Endothelial cell of umbilical vein (primary cell): ENCODE results near the gene CD84. TPM values are rescaled to one million over a fixed set of nuclear protein-coding genes. Genes with fewer than 3 reads are reported as not detected.

Experiments used
- BruUV-seq: library from RNA; stranded (reverse); fragments of 400-500 nt; replicated peaks from 2 replicates; lab custom pipeline; 2021; lab: Mats Ljungman, UMichigan
- CTCF ChIA-PET: fragments of 300-600, 350-600 bp; sonication (Branson Sonifier 250); formaldehyde crosslinking; loops from one replicate; lab custom pipeline; 2021; ENCODE audit warnings: antibody characterized with exemption, inconsistent platforms; lab: Charles Lee
- POLR2A ChIA-PET: fragments of 300-600, 350-600 bp; sonication (Branson Sonifier 250); formaldehyde crosslinking; loops from one replicate; lab custom pipeline; 2021; ENCODE audit warnings: antibody characterized with exemption, inconsistent platforms; lab: Charles Lee
- DNase-seq: peaks from one replicate; pipeline ENCODE4 v3.0.0-alpha.2; 2011; ENCODE audit warnings: low read depth, low spot score
- FAIRE-seq: peaks from 2 replicates; lab custom pipeline; 2011; peaks lifted over from hg19 to GRCh38; lab: Jason Lieb, UNC
- H2AFZ ChIP-seq: 2 replicates; pipeline ENCODE4 v1.6.0; 2012; ENCODE audit warnings: low read depth, low read length, control low read depth, inconsistent platforms
- H3K27ac ChIP-seq: 2 replicates; pipeline ENCODE4 v1.5.1; 2011; ENCODE audit warnings: low read depth, mild to moderate bottlenecking, control low read depth, low read length, moderate library complexity; ENCODE audit not compliant: insufficient read depth
- H3K27me3 ChIP-seq, 2 experiments: 2 replicates each; pipeline versions ENCODE4 v1.6.0 to v1.6.1; 2011; ENCODE audit warnings: low read length in 2 of 2, mixed read lengths in 1 of 2; ENCODE audit not compliant: control insufficient read depth in 2 of 2, insufficient read depth in 2 of 2
- H3K36me3 ChIP-seq, 2 experiments: 2 replicates in 1 of 2; 3 replicates in 1 of 2; pipeline ENCODE4 v1.5.1; 2011; ENCODE audit warnings: low read length in 2 of 2, mild to moderate bottlenecking in 1 of 2, moderate library complexity in 1 of 2; ENCODE audit not compliant: control insufficient read depth in 2 of 2, insufficient read depth in 2 of 2; ENCODE audit errors: extremely low read depth in 1 of 2
- H3K4me1 ChIP-seq: 3 replicates; pipeline ENCODE4 v1.5.1; 2011; ENCODE audit warnings: mild to moderate bottlenecking, low read length; ENCODE audit not compliant: control insufficient read depth, insufficient read depth; ENCODE audit errors: extremely low read depth
- H3K4me2 ChIP-seq: 2 replicates; pipeline ENCODE4 v1.6.1; 2011; ENCODE audit warnings: low read length, control low read depth, mixed read lengths; ENCODE audit not compliant: insufficient read depth
- H3K4me3 ChIP-seq, 3 experiments: fragments of 200-600 bp in 1 of 3; sonication (generic), shearing (Covaris generic) in 1 of 3; replicated peaks in 1 of 3; 2 replicates each; pipeline ENCODE4 v1.5.1; 2011 to 2016; ENCODE audit warnings: control low read depth in 3 of 3, low read length in 3 of 3, mild to moderate bottlenecking in 2 of 3, inconsistent platforms in 1 of 3, low read depth in 1 of 3, moderate library complexity in 1 of 3; ENCODE audit not compliant: insufficient read depth in 1 of 3
- H3K79me2 ChIP-seq: 2 replicates; pipeline ENCODE4 v1.6.0; 2012; ENCODE audit warnings: low read length, inconsistent platforms; ENCODE audit not compliant: control insufficient read depth, insufficient read depth
- H3K9ac ChIP-seq: replicated peaks from 2 replicates; pipeline ENCODE3; 2011; ENCODE audit warnings: low read length, control low read depth; ENCODE audit not compliant: insufficient read depth; ENCODE audit errors: extremely low read depth
- H3K9me1 ChIP-seq: replicated peaks from 3 replicates; pipeline ENCODE4 v1.6.0; 2011; ENCODE audit warnings: mild to moderate bottlenecking, low read length; ENCODE audit not compliant: control insufficient read depth, insufficient read depth; ENCODE audit errors: extremely low read depth
- H3K9me3 ChIP-seq: replicated peaks from 2 replicates; pipeline ENCODE4 v1.5.1; 2012; ENCODE audit warnings: low read length, inconsistent platforms; ENCODE audit not compliant: control insufficient read depth, insufficient read depth
- H4K20me1 ChIP-seq: replicated peaks from 2 replicates; pipeline ENCODE3; 2011; ENCODE audit warnings: mild to moderate bottlenecking, low read length; ENCODE audit not compliant: control insufficient read depth, insufficient read depth; ENCODE audit errors: extremely low read depth
- CTCF ChIP-seq, 2 donors: IDR thresholded peaks; 1 replicate in 1 of 2; 2 replicates in 1 of 2; pipeline ENCODE4 v1.5.1; 2011; ENCODE audit warnings: low read length in 2 of 2, mild to moderate bottlenecking in 2 of 2, moderate library complexity in 2 of 2, control low read depth in 1 of 2, inconsistent platforms in 1 of 2, low read depth in 1 of 2; ENCODE audit not compliant: insufficient read depth in 1 of 2; ENCODE audit errors: extremely low read depth in 1 of 2
- EZH2 ChIP-seq: IDR thresholded peaks from 2 replicates; pipeline ENCODE4 v1.6.1; 2012; ENCODE audit warnings: borderline replicate concordance, low read depth, mild to moderate bottlenecking, moderate library complexity, low read length, inconsistent platforms; ENCODE audit not compliant: severe bottlenecking
- FOS ChIP-seq: IDR thresholded peaks from 2 replicates; pipeline ENCODE4 v1.6.1; 2011; ENCODE audit warnings: mild to moderate bottlenecking, low read length, moderate library complexity, borderline replicate concordance; ENCODE audit not compliant: insufficient read depth
- GATA2 ChIP-seq: IDR thresholded peaks from 2 replicates; pipeline ENCODE4 v1.7.0; 2011; ENCODE audit warnings: low read depth, mild to moderate bottlenecking, moderate library complexity, mixed read lengths, low read length; ENCODE audit not compliant: insufficient read length, insufficient read depth
- JUN ChIP-seq: IDR thresholded peaks from 2 replicates; pipeline ENCODE4 v1.6.1; 2011; ENCODE audit warnings: borderline replicate concordance, low read depth; ENCODE audit not compliant: insufficient read length, insufficient read depth
- MAX ChIP-seq: IDR thresholded peaks from 2 replicates; pipeline ENCODE4 v1.6.1; 2011; ENCODE audit not compliant: insufficient read depth, insufficient read length
- MYC ChIP-seq: IDR thresholded peaks from one replicate; pipeline ENCODE4 v1.6.1; 2011; ENCODE audit warnings: mild to moderate bottlenecking, low read depth, low read length
- POLR2A ChIP-seq: IDR thresholded peaks from 2 replicates; pipeline ENCODE4 v1.6.1; 2012; ENCODE audit warnings: low read depth, mild to moderate bottlenecking, control low read depth, low read length
- POLR2AphosphoS5 ChIP-seq: IDR thresholded peaks from 2 replicates; pipeline ENCODE4 v1.6.1; 2012; ENCODE audit warnings: low read depth, mild to moderate bottlenecking, control low read depth, low read length, moderate library complexity; ENCODE audit not compliant: insufficient read depth
- dilution Hi-C: fragments of 300-500 bp; cut with MboI; formaldehyde crosslinking; loops from one replicate; pipeline ENCODE4 v1.15.0; 2019; ENCODE audit warnings: low sequenced_read_pairs; ENCODE audit not compliant: extremely low pct_ligation_motif_present
- intact Hi-C: fragments of 100-400 bp; cut with micrococcal nuclease; formaldehyde crosslinking; loops from one replicate; pipeline ENCODE4 v1.10.0; 2022
- polyA plus RNA-seq, 4 experiments: library from polyadenylated mRNA; depleted of rRNA in 3 of 4; stranded (reverse) in 3 of 4; unstranded in 1 of 4; fragments of >200 nt; gene quantifications; 2 replicates each; pipeline versions ENCODE4 v1.2.1 to v1.2.3, GENCODE V29; 2011 to 2012; ENCODE audit warnings: missing spikeins in 1 of 4
- total RNA-seq: library from RNA; stranded (reverse); gene quantifications from 2 replicates; pipeline ENCODE4 v1.2.3, GENCODE V29; 2021

The CD84 gene
- total and polyA plus RNA-seq, 2 donors (not counting 3 experiments of a cell fraction or from before 2014, with no cell fraction given), result not detected

GRCh38 chr1:160496334-160496733 is 83.0 kb downstream of the CD84 start:
- Histone ChIP-seq H3K27me3 (no peaks in the 10 kb centered on the region), H3K79me2 (no peaks in the 10 kb centered on the region), H3K27ac (no peak overlapping the region), H4K20me1 (no peaks in the 10 kb centered on the region), H2AFZ (no peak overlapping the region), H3K4me3 (no peak overlapping the region), H3K9me1 (no peaks in the 10 kb centered on the region), H3K4me2 (no peak overlapping the region), H3K36me3 (no peaks in the 10 kb centered on the region), H3K9me3 (no peaks in the 10 kb centered on the region), H3K9ac (no peak overlapping the region), H3K4me1 (no peaks in the 10 kb centered on the region)
- ChIA-PET CTCF (no interaction called here), POLR2A (no interaction called here)
- BruUV-seq, result no TSS peak
- FAIRE-seq, result no peak
- dilution Hi-C loops, result no loop called here
- DNase-seq, result no peak
- TF ChIP-seq MAX, result no peak
- TF ChIP-seq MYC, result no peak
- TF ChIP-seq JUN, result no peak
- TF ChIP-seq POLR2AphosphoS5, result no peak
- no peak for TF ChIP-seq EZH2
- TF ChIP-seq FOS, result no peak
- TF ChIP-seq GATA2, result no peak
- TF ChIP-seq POLR2A, result no peak
- TF ChIP-seq CTCF (IDR thresholded peaks at IDR 0.05; ENCODE audit: extremely low read depth in 1 of 2, insufficient read depth in 1 of 2, low read depth in 1 of 2, low read length in 2 of 2), result no peak
- intact Hi-C loops, result no loop called here
